MM.1S (cell line): ENCODE results near the gene TIMP4.

Source experiments
- CTCF ChIP-seq: fragments of 300-600 bp; sonication (generic); IDR thresholded peaks from 2 replicates; pipeline ENCODE4 v1.5.1; 2016; ENCODE audit warnings: antibody characterized with exemption, low read length, mixed read lengths
- EZH2 ChIP-seq: fragments of 300-600 bp; sonication (generic); optimal IDR thresholded peaks from 2 replicates; pipeline ENCODE3; 2017; ENCODE audit warnings: low read depth, mild to moderate bottlenecking, antibody characterized with exemption, low read length, mixed read lengths

- no peak for TF ChIP-seq EZH2
- no peak for TF ChIP-seq CTCF
These were observed 38.0 kb upstream of the TIMP4 start for GRCh38 chr3:12196684-12197083.
